HCT116 (cell line): ENCODE measurements around the gene TMOD1. TPM values are rescaled to one million over a fixed set of nuclear protein-coding genes. Genes with fewer than 3 reads are reported as not detected.

Experiments
- ATAC-seq: fragments of 200-7000 bp; cut with Tn5 transposase; 2 replicates; pipeline ENCODE4 v1.9.1; 2020; ENCODE audit warnings: mild to moderate bottlenecking, moderate library complexity
- BruUV-seq: library from RNA; stranded (reverse); fragments of 400-500 nt; replicated peaks from 2 replicates; lab custom pipeline; 2021; lab: Mats Ljungman, UMichigan
- CTCF ChIA-PET: fragments of 300-600 bp; sonication (Branson Sonifier 250); formaldehyde crosslinking; loops from one replicate; lab custom pipeline; 2021; ENCODE audit warnings: antibody characterized with exemption; lab: Charles Lee
- POLR2A ChIA-PET: fragments of 300-600, 350-600 bp; sonication (Branson Sonifier 250); formaldehyde crosslinking; loops from one replicate; lab custom pipeline; 2021; ENCODE audit warnings: antibody characterized with exemption; lab: Charles Lee
- RAD21 ChIA-PET, 2 experiments: fragments of 300-600 bp; sonication (Branson Sonifier 250); formaldehyde crosslinking; loops; one replicate each; lab custom pipeline; 2023; ENCODE audit warnings: low total read pairs in 2 of 2; ENCODE audit not compliant: uncharacterized antibody in 2 of 2, unreplicated experiment in 2 of 2, low non-redundant PET in 1 of 2; lab: Charles Lee
- DNase-seq: peaks from one replicate; pipeline ENCODE4 v3.0.0-alpha.2; 2010; ENCODE audit warnings: low read depth, low spot score
- H2AFZ ChIP-seq: fragments of 200-600 bp; shearing (Covaris generic), sonication (generic); 2 replicates; pipeline ENCODE4 v1.6.1; 2017; ENCODE audit warnings: low read depth, mixed run types, mixed read lengths, antibody characterized with exemption, low read length; ENCODE audit not compliant: poor library complexity, severe bottlenecking
- H3K27ac ChIP-seq: 2 replicates; pipeline ENCODE4 v1.5.1; 2012; ENCODE audit warnings: low read depth, low read length
- H3K27me3 ChIP-seq: fragments of 200-600 bp; sonication (generic); 2 replicates; pipeline ENCODE4 v1.6.1; 2016; ENCODE audit warnings: mixed run types, low read length, mixed read lengths; ENCODE audit not compliant: insufficient read depth
- H3K36me3 ChIP-seq, 2 experiments: fragments of 200-500 bp in 1 of 2; fragments of 200-600 bp in 1 of 2; sonication (Bioruptor generic) in 1 of 2; sonication (generic) in 1 of 2; 2 replicates each; pipeline versions ENCODE4 v1.5.1 to v1.6.1; 2014 to 2016; ENCODE audit warnings: low read length in 2 of 2, inconsistent platforms in 1 of 2, mixed read lengths in 1 of 2, mixed run types in 1 of 2; ENCODE audit not compliant: insufficient read depth in 2 of 2, control insufficient read depth in 1 of 2
- H3K4me1 ChIP-seq, 2 experiments: fragments of 200-600 bp in 1 of 2; sonication (generic) in 1 of 2; 2 replicates each; pipeline versions ENCODE4 v1.5.1 to v1.6.1; 2012 to 2017; ENCODE audit warnings: low read length in 2 of 2, inconsistent platforms in 1 of 2, mild to moderate bottlenecking in 1 of 2, mixed read lengths in 1 of 2, mixed run types in 1 of 2, moderate library complexity in 1 of 2; ENCODE audit not compliant: insufficient read depth in 2 of 2, control insufficient read depth in 1 of 2
- H3K4me2 ChIP-seq: fragments of 200-600 bp; sonication (generic); 2 replicates; pipeline ENCODE4 v1.6.1; 2017; ENCODE audit warnings: mixed run types, low read length, mixed read lengths
- H3K4me3 ChIP-seq, 2 experiments: fragments of 200-600 bp in 1 of 2; sonication (generic) in 1 of 2; replicated peaks in 1 of 2; 2 replicates each; pipeline ENCODE4 v1.5.1; 2011 to 2016; ENCODE audit warnings: low read length in 2 of 2, control low read depth in 1 of 2, low read depth in 1 of 2, mild to moderate bottlenecking in 1 of 2, mixed read lengths in 1 of 2, mixed run types in 1 of 2
- H3K79me2 ChIP-seq: fragments of 200-600 bp; sonication (generic); 2 replicates; pipeline ENCODE4 v1.6.1; 2017; ENCODE audit warnings: mild to moderate bottlenecking, mixed run types, low read length, moderate library complexity, mixed read lengths; ENCODE audit not compliant: insufficient read depth
- H3K9ac ChIP-seq: fragments of 200-600 bp; sonication (generic); 2 replicates; pipeline ENCODE4 v1.6.1; 2016; ENCODE audit warnings: low read length, mixed read lengths
- H3K9me2 ChIP-seq: fragments of 200-600 bp; sonication (generic), shearing (Covaris generic); 2 replicates; pipeline ENCODE4 v1.6.1; 2017; ENCODE audit warnings: mixed run types, mild to moderate bottlenecking, moderate library complexity; ENCODE audit not compliant: insufficient read depth
- H3K9me3 ChIP-seq, 2 experiments: fragments of 200-500 bp in 1 of 2; fragments of 200-600 bp in 1 of 2; sonication (Bioruptor generic) in 1 of 2; sonication (generic) in 1 of 2; 2 replicates each; pipeline ENCODE4 v1.6.1; 2014 to 2017; ENCODE audit warnings: low read length in 2 of 2, mixed read lengths in 2 of 2, inconsistent platforms in 1 of 2, low read depth in 1 of 2, mild to moderate bottlenecking in 1 of 2, mixed run types in 1 of 2, moderate library complexity in 1 of 2; ENCODE audit not compliant: control insufficient read depth in 1 of 2, insufficient read depth in 1 of 2
- H4K20me1 ChIP-seq: fragments of 200-600 bp; sonication (generic), shearing (Covaris generic); 2 replicates; pipeline ENCODE4 v1.6.1; 2017; ENCODE audit warnings: mixed run types, mild to moderate bottlenecking, moderate library complexity; ENCODE audit not compliant: insufficient read depth
- CBX3 ChIP-seq: IDR thresholded peaks from 2 replicates; pipeline ENCODE4 v1.6.1; 2012; ENCODE audit warnings: low read depth
- CTCF ChIP-seq, 3 experiments: fragments of 200-600 bp in 1 of 3; sonication (generic) in 1 of 3; IDR thresholded peaks in 2 of 3; conservative IDR thresholded peaks in 1 of 3; 2 replicates each; pipeline ENCODE4 v1.5.1; 2012 to 2017; ENCODE audit warnings: low read depth in 2 of 3, low read length in 2 of 3, antibody characterized with exemption in 1 of 3, borderline replicate concordance in 1 of 3, control low read depth in 1 of 3, mild to moderate bottlenecking in 1 of 3, mixed read lengths in 1 of 3, mixed run types in 1 of 3, moderate library complexity in 1 of 3; ENCODE audit not compliant: insufficient read depth in 1 of 3
- JUND ChIP-seq: IDR thresholded peaks from 2 replicates; pipeline ENCODE4 v1.6.1; 2012
- SRF ChIP-seq: IDR thresholded peaks from 2 replicates; pipeline ENCODE4 v1.6.1; 2012; ENCODE audit warnings: low read depth
- ZBTB33 ChIP-seq: IDR thresholded peaks from 2 replicates; pipeline ENCODE4 v1.6.1; 2011; ENCODE audit warnings: mild to moderate bottlenecking, low read length, moderate library complexity; ENCODE audit not compliant: insufficient replicate concordance; ENCODE audit errors: extremely low read depth
- ZNF274 ChIP-seq: fragments of 200-500 bp; sonication (Bioruptor generic); IDR thresholded peaks from 2 replicates; pipeline ENCODE4 v1.6.1; 2014; ENCODE audit warnings: mild to moderate bottlenecking, low read depth, low read length, inconsistent platforms
- intact Hi-C: fragments of 100-400 bp; cut with micrococcal nuclease; formaldehyde crosslinking; loops from 2 replicates; pipeline ENCODE4 v1.10.0; 2022
- total RNA-seq: library from RNA; stranded (reverse); gene quantifications from one replicate; pipeline ENCODE4 v1.2.1, GENCODE V29; 2021; ENCODE audit not compliant: unreplicated experiment

TMOD1 gene
- total RNA-seq, 1 experiment from 2014 or later: 4.4 TPM

GRCh38 chr9:97525451-97525850, 24.0 kb downstream of the TMOD1 start (continued):
- TF ChIP-seq CTCF (IDR thresholded peaks at IDR 0.05 in 2 of 3, conservative IDR thresholded peaks at IDR 0.05 in 1 of 3; ENCODE audit: borderline replicate concordance in 1 of 3, insufficient read depth in 1 of 3, low read depth in 2 of 3, low read length in 2 of 3) (no peak), ZBTB33 (no peak), SRF (no peak)

GRCh38 chr9:97526895-97527575, 25.6 kb downstream of the TMOD1 start:
- ATAC-seq (no peak), DNase-seq (no peak)
- no peak overlapping the region for H3K4me2 ChIP-seq
- ChIA-PET POLR2A (no interaction called here), CTCF (no interaction called here)
- intact Hi-C loops: no loop called here
- no peak overlapping the region for H2AFZ ChIP-seq
- no peaks in the 10 kb centered on the region for H3K36me3 ChIP-seq
- no peaks in the 10 kb centered on the region for H4K20me1 ChIP-seq
- H3K4me1 ChIP-seq: peaks cover 3 to 6% of the 10 kb centered on the region in 2 experiments; a peak in 2 of 4 replicates
- no peak overlapping the region for H3K4me3 ChIP-seq
- BruUV-seq: no TSS peak
- H3K9ac ChIP-seq: no peak overlapping the region
- TF ChIP-seq CBX3: no peak
- no peak for TF ChIP-seq ZNF274
- no peak for TF ChIP-seq JUND
- TF ChIP-seq, all 23 proteins: peak for 0
- Histone ChIP-seq H3K9me3 (no peaks in the 10 kb centered on the region), H3K27me3 (no peaks in the 10 kb centered on the region), H3K9me2 (no peaks in the 10 kb centered on the region), H3K79me2 (no peaks in the 10 kb centered on the region), H3K27ac (no peak overlapping the region)
- RAD21 ChIA-PET: no interaction called here
